Body of pancreas (tissue), 4 donors: ENCODE data around the gene CYP8B1.

Experiments
- POLR2A ChIP-seq, 3 donors: fragments of 450-650 bp; IDR thresholded peaks; one replicate each; pipeline ENCODE4 v1.6.1; 2016; ENCODE audit warnings: antibody characterized with exemption in 3 of 3, mild to moderate bottlenecking in 2 of 3
- TF ChIP-seq, protein P1 (sequence below), 7 experiments: fragments of 450-650 bp in 4 of 7; fragments of 200-600 bp in 3 of 7; sonication (generic) in 3 of 7; IDR thresholded peaks; one replicate each; pipeline ENCODE4 v1.5.1; 2016 to 2019; ENCODE audit warnings: antibody characterized with exemption in 7 of 7

DNA sequence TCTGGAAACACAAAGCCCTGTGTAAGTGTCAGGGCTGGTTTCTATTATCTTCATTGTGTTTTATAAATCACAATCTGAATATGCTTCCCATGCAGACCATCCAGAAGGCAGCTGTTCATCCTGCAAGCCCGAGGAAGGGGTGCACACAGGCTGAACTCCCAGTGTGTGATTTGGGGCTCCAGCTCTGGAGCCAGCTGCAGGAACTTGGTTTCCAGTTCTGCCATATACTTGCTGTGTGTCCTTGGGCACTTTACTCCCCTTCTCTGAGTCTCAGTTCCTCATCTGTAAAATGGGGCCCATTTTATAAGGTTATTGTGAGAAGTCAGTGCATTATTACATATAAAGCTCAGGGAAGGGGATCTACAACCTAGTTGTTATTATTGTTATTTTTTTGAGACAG lies 22.6 kb downstream of the CYP8B1 start:
- TF ChIP-seq, protein P1, sequence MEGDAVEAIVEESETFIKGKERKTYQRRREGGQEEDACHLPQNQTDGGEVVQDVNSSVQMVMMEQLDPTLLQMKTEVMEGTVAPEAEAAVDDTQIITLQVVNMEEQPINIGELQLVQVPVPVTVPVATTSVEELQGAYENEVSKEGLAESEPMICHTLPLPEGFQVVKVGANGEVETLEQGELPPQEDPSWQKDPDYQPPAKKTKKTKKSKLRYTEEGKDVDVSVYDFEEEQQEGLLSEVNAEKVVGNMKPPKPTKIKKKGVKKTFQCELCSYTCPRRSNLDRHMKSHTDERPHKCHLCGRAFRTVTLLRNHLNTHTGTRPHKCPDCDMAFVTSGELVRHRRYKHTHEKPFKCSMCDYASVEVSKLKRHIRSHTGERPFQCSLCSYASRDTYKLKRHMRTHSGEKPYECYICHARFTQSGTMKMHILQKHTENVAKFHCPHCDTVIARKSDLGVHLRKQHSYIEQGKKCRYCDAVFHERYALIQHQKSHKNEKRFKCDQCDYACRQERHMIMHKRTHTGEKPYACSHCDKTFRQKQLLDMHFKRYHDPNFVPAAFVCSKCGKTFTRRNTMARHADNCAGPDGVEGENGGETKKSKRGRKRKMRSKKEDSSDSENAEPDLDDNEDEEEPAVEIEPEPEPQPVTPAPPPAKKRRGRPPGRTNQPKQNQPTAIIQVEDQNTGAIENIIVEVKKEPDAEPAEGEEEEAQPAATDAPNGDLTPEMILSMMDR (IDR thresholded peaks at IDR 0.05) = no peak
- TF ChIP-seq POLR2A (IDR thresholded peaks at IDR 0.05) = no peak
